Ishikawa (cell line): ENCODE data around the gene SMIM35.

Source experiments
- CEBPB ChIP-seq: IDR thresholded peaks from 2 replicates; pipeline ENCODE4 v1.6.1; 2012
- CREB1 ChIP-seq: IDR thresholded peaks from 2 replicates; pipeline ENCODE4 v1.6.1; 2012; ENCODE audit warnings: low read depth
- EGR1 ChIP-seq: IDR thresholded peaks from 2 replicates; pipeline ENCODE4 v1.6.1; 2012
- EP300 ChIP-seq: IDR thresholded peaks from 2 replicates; pipeline ENCODE4 v1.6.1; 2012; ENCODE audit warnings: borderline replicate concordance
- FOXM1 ChIP-seq: IDR thresholded peaks from 2 replicates; pipeline ENCODE4 v1.6.1; 2012; ENCODE audit warnings: low read depth, borderline replicate concordance
- MAX ChIP-seq: IDR thresholded peaks from 2 replicates; pipeline ENCODE4 v1.6.1; 2012
- NFIC ChIP-seq: IDR thresholded peaks from 2 replicates; pipeline ENCODE4 v1.6.1; 2012
- RAD21 ChIP-seq: IDR thresholded peaks from 2 replicates; pipeline ENCODE4 v1.6.1; 2012; ENCODE audit warnings: low read depth
- REST ChIP-seq: IDR thresholded peaks from 2 replicates; pipeline ENCODE4 v1.6.1; 2012; ENCODE audit warnings: low read depth, mild to moderate bottlenecking
- TAF1 ChIP-seq: IDR thresholded peaks from 2 replicates; pipeline ENCODE4 v1.6.1; 2012; ENCODE audit warnings: low read depth, mild to moderate bottlenecking
- TCF12 ChIP-seq: IDR thresholded peaks from 2 replicates; pipeline ENCODE4 v1.6.1; 2012; ENCODE audit warnings: low read depth
- TEAD4 ChIP-seq: IDR thresholded peaks from 2 replicates; pipeline ENCODE4 v1.6.1; 2012
- USF1 ChIP-seq: IDR thresholded peaks from 2 replicates; pipeline ENCODE4 v1.6.1; 2012
- YY1 ChIP-seq: IDR thresholded peaks from 2 replicates; pipeline ENCODE4 v1.6.1; 2012; ENCODE audit warnings: low read depth
- ZBTB7A ChIP-seq: IDR thresholded peaks from 2 replicates; pipeline ENCODE4 v1.6.1; 2012; ENCODE audit warnings: low read depth

SMIM35 gene

GRCh38 chr11:118012083-118012669 is 74.6 kb downstream of the SMIM35 start:
- TF ChIP-seq REST, result no peak
- TF ChIP-seq TEAD4, result no peak
- TF ChIP-seq MAX, result no peak
- TF ChIP-seq CREB1, result no peak
- TF ChIP-seq EGR1, result no peak
- no peak for TF ChIP-seq USF1
- no peak for TF ChIP-seq ZBTB7A
- no peak for TF ChIP-seq FOXM1
- TF ChIP-seq TCF12, result no peak
- no peak for TF ChIP-seq EP300
- TF ChIP-seq NFIC, result no peak
- TF ChIP-seq CEBPB, result no peak
- no peak for TF ChIP-seq YY1
- TF ChIP-seq RAD21, result no peak

GRCh38 chr11:118010738-118011461 is 75.9 kb downstream of the SMIM35 start:
- TF ChIP-seq TCF12, result no peak

GRCh38 chr11:118009864-118010737 is 76.7 kb downstream of the SMIM35 start:
- TF ChIP-seq RAD21 (no peak), YY1 (no peak), USF1 (no peak), TAF1 (no peak), EGR1 (no peak), REST (no peak), ZBTB7A (no peak), EP300 (no peak), CEBPB (no peak), MAX (no peak)

DNA sequence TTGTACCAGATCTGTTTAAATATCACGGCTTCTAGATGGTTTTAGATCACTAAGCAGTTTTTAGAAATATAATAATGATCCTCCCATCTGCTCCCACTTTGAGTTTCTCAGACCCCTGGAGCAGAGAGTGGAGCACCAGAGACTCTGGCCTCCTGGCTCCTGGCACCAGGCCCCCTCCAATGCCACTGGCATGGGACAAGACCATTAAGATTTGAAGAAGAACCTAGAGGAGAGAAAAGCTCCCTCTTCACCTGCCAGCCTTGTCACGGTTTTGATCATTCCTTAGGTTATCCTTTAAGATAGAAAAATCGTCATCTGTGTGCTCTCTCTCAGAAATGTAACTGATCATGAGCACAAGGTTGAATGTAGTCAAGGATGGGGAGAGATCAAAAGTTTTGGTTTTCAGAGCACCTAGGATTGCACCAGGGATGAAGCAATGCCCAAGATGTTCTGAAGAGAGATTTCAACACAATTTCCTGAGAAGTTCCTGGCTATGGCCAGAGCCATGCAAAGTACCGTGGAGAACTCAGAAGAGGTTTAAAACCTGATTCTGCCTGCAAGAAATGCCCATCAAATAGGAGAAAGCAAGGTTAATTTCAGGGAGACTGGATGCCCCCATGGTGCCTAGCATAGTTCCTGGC is 78.4 kb downstream of the SMIM35 start:
- TF ChIP-seq TAF1, result no peak
- TF ChIP-seq ZBTB7A, result no peak
- TF ChIP-seq EGR1, result no peak
- TF ChIP-seq TEAD4, result no peak
- no peak for TF ChIP-seq REST
- TF ChIP-seq FOXM1, result no peak
- no peak for TF ChIP-seq NFIC
